Upper lobe of right lung (tissue), 1 donor: ENCODE measurements around the gene SLC9C1. TPM values are rescaled to one million over a fixed set of nuclear protein-coding genes. Genes with fewer than 3 reads are reported as not detected.
A peak's percentile ranks its signal among the peaks of the same experiment; 100 is the strongest.

Source experiments
- ATAC-seq: fragments of 200-7000 bp; cut with Tn5 transposase; one replicate; pipeline ENCODE4 v1.9.1; 2020; ENCODE audit warnings: mild to moderate bottlenecking, moderate library complexity
- DNase-seq: peaks from one replicate; pipeline ENCODE4 v3.0.0-alpha.2; 2020
- H3K27ac ChIP-seq: fragments of 200-600 bp; one replicate; pipeline ENCODE4 v1.8.0; 2022
- H3K27me3 ChIP-seq: fragments of 200-600 bp; one replicate; pipeline ENCODE4 v1.8.0; 2022; ENCODE audit warnings: mild to moderate bottlenecking
- H3K36me3 ChIP-seq: fragments of 200-600 bp; one replicate; pipeline ENCODE4 v1.8.0; 2022
- H3K4me1 ChIP-seq: fragments of 200-600 bp; one replicate; pipeline ENCODE4 v1.8.0; 2022
- H3K4me3 ChIP-seq: fragments of 200-600 bp; one replicate; pipeline ENCODE4 v1.8.0; 2022; ENCODE audit warnings: mild to moderate bottlenecking
- H3K9me3 ChIP-seq: fragments of 200-600 bp; one replicate; pipeline ENCODE4 v1.8.0; 2022
- CTCF ChIP-seq: fragments of 200-600 bp; IDR thresholded peaks from one replicate; pipeline ENCODE4 v1.8.0; 2022; ENCODE audit warnings: antibody characterized with exemption
- intact Hi-C: fragments of 100-400 bp; cut with DNase I; formaldehyde crosslinking; loops from one replicate; pipeline ENCODE4 v1.11.0; 2022
- total RNA-seq: library from RNA; stranded (reverse); fragmentation: NEBNext Ultra II Directional; extraction: Animal tissue kit (Norgen Biotek cat#: 25700); gene quantifications from one replicate; pipeline ENCODE4 v1.2.1, GENCODE V29; 2021
- donor health status: DM: no; HTN: yes; CAD: no; lungs with severe emphysema.

The SLC9C1 gene
- total RNA-seq, 1 donor from 2014 or later, result not detected

DNA sequence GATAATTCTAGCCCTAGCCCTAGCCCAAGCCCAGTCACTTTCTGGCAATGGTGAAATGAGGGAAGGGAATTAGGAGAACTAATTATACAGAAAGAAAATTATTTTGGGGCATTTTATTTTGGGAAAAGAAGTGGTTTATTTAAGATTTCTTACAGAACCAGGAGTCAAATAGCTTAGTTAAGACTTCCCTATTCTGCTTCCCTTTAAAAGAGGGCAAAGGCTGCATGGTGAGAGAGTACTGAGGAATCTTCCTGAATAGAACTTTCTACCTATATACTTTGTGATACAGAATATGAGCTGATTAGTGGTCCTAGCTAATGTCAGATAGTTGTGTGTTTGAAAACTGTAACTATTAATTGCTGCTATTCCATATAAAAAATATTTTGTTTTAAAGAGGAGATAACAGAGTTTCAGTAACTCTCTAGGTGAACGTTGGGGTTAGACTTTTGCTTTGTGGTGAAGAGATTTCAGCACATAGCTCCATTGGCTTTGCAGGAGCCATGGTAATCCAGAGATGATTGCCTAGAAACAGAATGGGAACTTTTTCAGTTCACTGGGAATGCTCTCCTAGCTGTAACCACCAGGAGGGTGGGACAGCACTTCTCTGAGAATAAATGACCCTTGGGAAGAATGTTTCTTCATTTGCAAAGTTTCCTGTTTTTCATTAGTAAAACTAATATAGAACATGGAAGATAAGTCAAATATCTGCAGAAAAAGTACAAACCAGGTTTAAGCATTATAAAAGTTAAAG lies 155.6 kb downstream of the SLC9C1 start:
- intact Hi-C loops, result no loop called here
- Histone ChIP-seq H3K9me3 (no peaks in the 10 kb centered on the region), H3K4me1 (no peaks in the 10 kb centered on the region), H3K36me3 (no peaks in the 10 kb centered on the region), H3K4me3 (no peak overlapping the region), H3K27ac (no peak overlapping the region), H3K27me3 (no peaks in the 10 kb centered on the region)
- ATAC-seq, result peak; percentile 38
- no peak for DNase-seq
- no peak for TF ChIP-seq CTCF

- H3K9me3 ChIP-seq, result no peaks in the 10 kb centered on the region
- no peak for TF ChIP-seq CTCF
- H3K27me3 ChIP-seq, result no peaks in the 10 kb centered on the region
- H3K4me1 ChIP-seq, result no peaks in the 10 kb centered on the region
- no peak overlapping the region for H3K4me3 ChIP-seq
- intact Hi-C loops, result no loop called here
- H3K27ac ChIP-seq, result no peak overlapping the region
- DNase-seq (no peak), ATAC-seq (no peak)
- no peaks in the 10 kb centered on the region for H3K36me3 ChIP-seq
Observed at GRCh38 chr3:112137781-112138180, 156.2 kb downstream of the SLC9C1 start.

DNA sequence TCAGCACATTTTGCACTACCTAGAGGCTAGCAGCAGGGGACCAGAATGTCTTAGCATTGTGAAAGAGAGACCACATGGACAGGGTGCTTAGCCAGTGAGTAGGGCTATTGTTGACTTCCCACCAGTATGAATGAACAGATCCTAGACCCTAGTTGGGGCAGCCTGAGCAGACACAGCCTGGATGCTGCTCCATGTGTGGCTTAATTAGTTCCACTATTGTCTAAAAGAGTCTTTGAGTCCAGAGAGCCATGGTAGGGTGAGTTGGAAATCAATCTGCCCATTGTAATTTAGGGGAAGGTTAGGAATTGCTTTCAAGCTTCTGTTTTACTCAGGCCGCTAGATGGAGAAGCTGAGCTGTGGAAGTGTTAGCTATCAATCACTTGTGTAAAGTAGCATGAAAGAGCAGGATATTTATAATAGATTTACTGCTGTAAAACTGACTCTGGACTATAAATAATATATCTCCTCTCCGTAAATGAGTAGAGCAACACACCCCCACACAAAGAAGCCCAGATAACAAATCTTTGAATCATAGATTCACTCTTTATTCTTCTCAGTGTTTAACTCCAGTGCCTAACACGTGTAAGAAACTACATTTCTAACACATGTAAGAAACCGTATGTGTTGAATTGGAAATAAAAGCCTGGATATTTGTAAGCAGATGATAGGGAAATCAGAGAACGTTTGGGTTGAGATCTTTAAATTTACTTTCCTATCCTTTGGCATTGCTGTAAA lies 156.9 kb downstream of the SLC9C1 start:
- H3K4me3 ChIP-seq, result no peak overlapping the region
- H3K9me3 ChIP-seq, result no peaks in the 10 kb centered on the region
- no peak overlapping the region for H3K27ac ChIP-seq
- peak; percentile 46 for TF ChIP-seq CTCF
- DNase-seq (no peak), ATAC-seq (peak; percentile 61)
- intact Hi-C loops, result no loop called here
- H3K4me1 ChIP-seq, result no peaks in the 10 kb centered on the region
- H3K36me3 ChIP-seq, result no peaks in the 10 kb centered on the region
- no peaks in the 10 kb centered on the region for H3K27me3 ChIP-seq

GRCh38 chr3:112136046-112136445 lies 158.0 kb downstream of the SLC9C1 start:
- H3K4me3 ChIP-seq, result no peak overlapping the region
- TF ChIP-seq CTCF, result no peak
- H3K4me1 ChIP-seq, result no peaks in the 10 kb centered on the region
- H3K27me3 ChIP-seq, result no peaks in the 10 kb centered on the region
- no peaks in the 10 kb centered on the region for H3K9me3 ChIP-seq
- ATAC-seq (no peak), DNase-seq (no peak)
- intact Hi-C loops, result no loop called here
- H3K27ac ChIP-seq, result no peak overlapping the region
- no peaks in the 10 kb centered on the region for H3K36me3 ChIP-seq

DNA sequence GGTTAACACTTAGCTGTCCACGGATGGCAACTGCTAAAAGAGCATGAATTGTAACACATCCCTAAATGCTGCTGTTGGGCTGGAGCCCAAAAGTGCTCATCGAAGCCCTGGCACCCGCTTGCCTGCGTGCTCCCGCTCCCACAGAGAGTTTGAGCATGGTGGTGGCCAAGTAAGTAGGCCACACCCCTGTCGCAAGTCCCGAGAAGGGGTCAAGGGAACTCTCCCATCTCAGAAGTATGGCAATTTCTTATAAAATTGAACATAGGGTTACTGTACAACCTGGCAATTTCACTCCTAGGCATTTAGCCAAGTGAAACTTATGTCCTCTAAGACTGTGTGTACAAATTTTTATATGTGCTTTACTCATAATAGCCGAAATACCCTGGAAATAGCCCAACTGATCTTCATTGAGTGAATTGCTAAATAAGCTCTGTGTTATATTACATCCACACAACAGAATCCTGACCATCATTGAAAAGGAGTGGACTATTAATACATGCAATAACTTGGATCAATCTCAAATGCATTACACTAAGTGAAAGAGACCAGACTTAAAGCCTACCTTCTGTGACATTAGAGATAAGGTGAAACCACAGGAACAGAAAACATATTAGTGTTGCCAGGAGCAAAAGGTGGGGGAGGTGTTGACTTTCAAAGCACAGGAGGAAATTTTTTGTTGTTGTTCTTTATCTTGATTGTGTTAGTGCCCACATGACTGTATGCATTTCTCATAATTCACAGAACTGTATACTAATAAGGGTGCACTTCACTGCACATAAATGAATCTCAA lies 159.5 kb downstream of the SLC9C1 start:
- no peaks in the 10 kb centered on the region for H3K4me1 ChIP-seq
- no peaks in the 10 kb centered on the region for H3K9me3 ChIP-seq
- H3K27me3 ChIP-seq, result no peaks in the 10 kb centered on the region
- H3K27ac ChIP-seq, result no peak overlapping the region
- H3K36me3 ChIP-seq, result no peaks in the 10 kb centered on the region
- ATAC-seq, result no peak
- intact Hi-C loops, result no loop called here
- H3K4me3 ChIP-seq, result no peak overlapping the region
- no peak for TF ChIP-seq CTCF
- no peak for DNase-seq
